Kidney epithelial cell (primary cell): Measurements from ENCODE around the gene DAG1. TPM values are rescaled to one million over a fixed set of nuclear protein-coding genes. Genes with fewer than 3 reads are reported as not detected.

ENCODE experiments used
- DNase-seq: peaks from one replicate; pipeline ENCODE4 v3.0.0-alpha.2; 2010; ENCODE audit warnings: low read depth
- H3K27me3 ChIP-seq: 2 replicates; pipeline ENCODE4 v1.6.0; 2011; ENCODE audit warnings: low read length; ENCODE audit not compliant: control insufficient read depth, insufficient read depth
- H3K36me3 ChIP-seq: 2 replicates; pipeline ENCODE4 v1.5.1; 2011; ENCODE audit warnings: low read length; ENCODE audit not compliant: control insufficient read depth, insufficient read depth
- H3K4me3 ChIP-seq: 2 replicates; pipeline ENCODE4 v1.5.1; 2011; ENCODE audit warnings: low read depth, mild to moderate bottlenecking, control low read depth, low read length
- CTCF ChIP-seq: IDR thresholded peaks from 2 replicates; pipeline ENCODE4 v1.5.1; 2011; ENCODE audit warnings: mild to moderate bottlenecking, moderate library complexity, low read length, control low read depth, inconsistent platforms; ENCODE audit not compliant: insufficient read depth, poor library complexity, severe bottlenecking
- total RNA-seq: library from RNA; depleted of rRNA; stranded (reverse); fragments of >200 nt; gene quantifications from 2 replicates; pipeline ENCODE4 v1.2.3, GENCODE V29; 2015

DAG1 gene
- total RNA-seq, 1 donor from 2014 or later, result 59.7 TPM

- Histone ChIP-seq H3K36me3 (no peaks in the 10 kb centered on the region), H3K27me3 (no peaks in the 10 kb centered on the region), H3K4me3 (no peak overlapping the region)
- no peak for TF ChIP-seq CTCF
- DNase-seq, result peak; percentile 77
Measured at GRCh38 chr3:49500732-49501609, 30.9 kb downstream of the DAG1 start.

- DNase-seq, result no peak
- no peaks in the 10 kb centered on the region for H3K36me3 ChIP-seq
- no peak for TF ChIP-seq CTCF
- no peaks in the 10 kb centered on the region for H3K27me3 ChIP-seq
- H3K4me3 ChIP-seq, result no peak overlapping the region
Measured at GRCh38 chr3:49501842-49502241, 31.8 kb downstream of the DAG1 start.

GRCh38 chr3:49506906-49507305, 36.8 kb downstream of the DAG1 start:
- TF ChIP-seq CTCF, result no peak
- DNase-seq, result no peak
- Histone ChIP-seq H3K27me3 (no peaks in the 10 kb centered on the region), H3K36me3 (peaks cover 1% of the 10 kb centered on the region), H3K4me3 (no peak overlapping the region)

GRCh38 chr3:49509028-49509561, 39.0 kb downstream of the DAG1 start:
- Histone ChIP-seq H3K4me3 (no peak overlapping the region), H3K36me3 (peaks cover 1% of the 10 kb centered on the region), H3K27me3 (no peaks in the 10 kb centered on the region)
- DNase-seq, result no peak
- no peak for TF ChIP-seq CTCF

- DNase-seq, result no peak
- no peak for TF ChIP-seq CTCF
- Histone ChIP-seq H3K4me3 (no peak overlapping the region), H3K36me3 (peaks cover 1% of the 10 kb centered on the region), H3K27me3 (no peaks in the 10 kb centered on the region)
Measured at GRCh38 chr3:49511639-49512038, 41.6 kb downstream of the DAG1 start.

- no peak for TF ChIP-seq CTCF
- no peaks in the 10 kb centered on the region for H3K27me3 ChIP-seq
- peaks cover 1% of the 10 kb centered on the region for H3K36me3 ChIP-seq
- no peak overlapping the region for H3K4me3 ChIP-seq
- no peak for DNase-seq
Measured at GRCh38 chr3:49512781-49513355, 42.8 kb downstream of the DAG1 start.
